ENCODE measurements around the gene GNA15. TPM values are rescaled to one million over a fixed set of nuclear protein-coding genes. Genes with fewer than 3 reads are reported as not detected.
A peak's percentile ranks its signal among the peaks of the same experiment; 100 is the strongest.

The GNA15 gene
- total RNA-seq, 4 donors from 2014 or later = 1.2 to 9.3 (median 5.7) TPM

- Histone ChIP-seq H3K27ac (peak overlapping the region in 2 of 4 donors; percentile 14 to 66), H3K36me3 (no peaks in the 10 kb centered on the region), H3K4me1 (peaks cover 0 to 13% (median 0%) of the 10 kb centered on the region in 3 donors), H3K27me3 (no peaks in the 10 kb centered on the region), H3K4me3 (peak overlapping the region in 1 of 2 donors; percentile 43), H3K9me3 (peaks cover 0 to 12% (median 0%) of the 10 kb centered on the region in 3 donors)
- WGBS, 2 donors (ENCODE audit: low coverage in 1 of 2) = 16% methylated on average over 6 of the region's 7 CpGs; no CpG with 5 or more reads in 1 of the 2 donors
- TF ChIP-seq, protein P1, sequence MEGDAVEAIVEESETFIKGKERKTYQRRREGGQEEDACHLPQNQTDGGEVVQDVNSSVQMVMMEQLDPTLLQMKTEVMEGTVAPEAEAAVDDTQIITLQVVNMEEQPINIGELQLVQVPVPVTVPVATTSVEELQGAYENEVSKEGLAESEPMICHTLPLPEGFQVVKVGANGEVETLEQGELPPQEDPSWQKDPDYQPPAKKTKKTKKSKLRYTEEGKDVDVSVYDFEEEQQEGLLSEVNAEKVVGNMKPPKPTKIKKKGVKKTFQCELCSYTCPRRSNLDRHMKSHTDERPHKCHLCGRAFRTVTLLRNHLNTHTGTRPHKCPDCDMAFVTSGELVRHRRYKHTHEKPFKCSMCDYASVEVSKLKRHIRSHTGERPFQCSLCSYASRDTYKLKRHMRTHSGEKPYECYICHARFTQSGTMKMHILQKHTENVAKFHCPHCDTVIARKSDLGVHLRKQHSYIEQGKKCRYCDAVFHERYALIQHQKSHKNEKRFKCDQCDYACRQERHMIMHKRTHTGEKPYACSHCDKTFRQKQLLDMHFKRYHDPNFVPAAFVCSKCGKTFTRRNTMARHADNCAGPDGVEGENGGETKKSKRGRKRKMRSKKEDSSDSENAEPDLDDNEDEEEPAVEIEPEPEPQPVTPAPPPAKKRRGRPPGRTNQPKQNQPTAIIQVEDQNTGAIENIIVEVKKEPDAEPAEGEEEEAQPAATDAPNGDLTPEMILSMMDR (IDR thresholded peaks at IDR 0.05) = no peak
- TF ChIP-seq EP300 (IDR thresholded peaks at IDR 0.05) = no peak
- no peak for TF ChIP-seq POLR2AphosphoS5 (IDR thresholded peaks at IDR 0.05)
- TF ChIP-seq POLR2A (IDR thresholded peaks at IDR 0.05) = no peak
- no peak for ATAC-seq
These were observed 1.3 kb downstream of the GNA15 start for GRCh38 chr19:3137119-3137518.

- WGBS, 2 donors (ENCODE audit: low coverage in 1 of 2) = 62 to 75% methylated on average over 4 to 7 of the region's 15 CpGs
- Histone ChIP-seq H3K4me3 (no peak overlapping the region), H3K4me1 (peaks cover 0 to 13% (median 0%) of the 10 kb centered on the region in 3 donors), H3K27ac (no peak overlapping the region), H3K27me3 (no peaks in the 10 kb centered on the region), H3K36me3 (no peaks in the 10 kb centered on the region), H3K9me3 (peaks cover 0 to 12% (median 0%) of the 10 kb centered on the region in 3 donors)
- TF ChIP-seq POLR2A (IDR thresholded peaks at IDR 0.05) (no peak), EP300 (IDR thresholded peaks at IDR 0.05) (no peak), POLR2AphosphoS5 (IDR thresholded peaks at IDR 0.05) (no peak)
- TF ChIP-seq, protein P1 (IDR thresholded peaks at IDR 0.05) = no peak
- ATAC-seq = no peak
These were observed 2.4 kb downstream of the GNA15 start for GRCh38 chr19:3138268-3138667.

- H3K9me3 ChIP-seq = peaks cover 0 to 12% (median 0%) of the 10 kb centered on the region in 3 donors
- no peak for ATAC-seq
- no peak overlapping the region for H3K4me3 ChIP-seq
- peaks cover 0 to 13% (median 0%) of the 10 kb centered on the region in 3 donors for H3K4me1 ChIP-seq
- no peak for TF ChIP-seq EP300 (IDR thresholded peaks at IDR 0.05)
- no peak for TF ChIP-seq POLR2AphosphoS5 (IDR thresholded peaks at IDR 0.05)
- no peak for TF ChIP-seq POLR2A (IDR thresholded peaks at IDR 0.05)
- TF ChIP-seq, protein P1 (IDR thresholded peaks at IDR 0.05) = no peak
- H3K27ac ChIP-seq = no peak overlapping the region
- H3K27me3 ChIP-seq = peaks cover 4% of the 10 kb centered on the region
- H3K36me3 ChIP-seq = no peaks in the 10 kb centered on the region
These were observed 4.8 kb downstream of the GNA15 start for GRCh38 chr19:3140667-3141038.

- Histone ChIP-seq H3K4me3 (no peak overlapping the region), H3K9me3 (peaks cover 0 to 12% (median 0%) of the 10 kb centered on the region in 3 donors), H3K4me1 (peaks cover 0 to 9% (median 0%) of the 10 kb centered on the region in 3 donors), H3K27me3 (peaks cover 16% of the 10 kb centered on the region), H3K36me3 (no peaks in the 10 kb centered on the region), H3K27ac (peak overlapping the region in 3 of 4 donors; percentile 61 to 70 (median 67))
- TF ChIP-seq, protein P1 (IDR thresholded peaks at IDR 0.05) = no peak
- TF ChIP-seq POLR2AphosphoS5 (IDR thresholded peaks at IDR 0.05) (no peak), EP300 (IDR thresholded peaks at IDR 0.05) (no peak), POLR2A (IDR thresholded peaks at IDR 0.05) (no peak)
- 13 to 43% methylated on average over 2 to 4 of the region's 6 CpGs for WGBS, 2 donors (ENCODE audit: low coverage in 1 of 2)
- ATAC-seq = peak; percentile 63
These were observed 6.4 kb downstream of the GNA15 start for GRCh38 chr19:3142292-3142670.

- H3K36me3 ChIP-seq = no peaks in the 10 kb centered on the region
- peaks cover 0 to 12% (median 0%) of the 10 kb centered on the region in 3 donors for H3K9me3 ChIP-seq
- no peak for ATAC-seq
- no peak overlapping the region for H3K4me3 ChIP-seq
- WGBS, 2 donors (ENCODE audit: low coverage in 1 of 2) = 63% methylated on average over 5 to 9 of the region's 11 CpGs
- TF ChIP-seq POLR2A (IDR thresholded peaks at IDR 0.05) = no peak
- TF ChIP-seq, protein P1 (IDR thresholded peaks at IDR 0.05) = no peak
- no peak for TF ChIP-seq POLR2AphosphoS5 (IDR thresholded peaks at IDR 0.05)
- TF ChIP-seq EP300 (IDR thresholded peaks at IDR 0.05) = no peak
- H3K27me3 ChIP-seq = peaks cover 16% of the 10 kb centered on the region
- H3K27ac ChIP-seq = peak overlapping the region in 3 of 4 donors; percentile 32 to 70 (median 61)
- H3K4me1 ChIP-seq = peaks cover 0 to 9% (median 0%) of the 10 kb centered on the region in 3 donors
These were observed 7.0 kb downstream of the GNA15 start for GRCh38 chr19:3142781-3143337.
